Heart left ventricle (tissue), 13 donors: ENCODE data around the gene SPRED3.

Source experiments
- POLR2A ChIP-seq, 2 donors: fragments of 450-650 bp; IDR thresholded peaks; one replicate each; pipeline ENCODE4 v1.6.1; 2017; ENCODE audit warnings: antibody characterized with exemption in 2 of 2, mild to moderate bottlenecking in 2 of 2, moderate library complexity in 2 of 2
- TF ChIP-seq, protein P1 (sequence below), 12 donors: fragments of 200-600 bp; sonication (generic) in 4 of 12; IDR thresholded peaks; one replicate each; pipeline versions ENCODE4 v1.5.0 to v1.8.0; 2018 to 2022; ENCODE audit warnings: antibody characterized with exemption in 12 of 12, mild to moderate bottlenecking in 5 of 12
- donor health status: ischemic (EF 13 %, LVEDD 7.1; RV severe dilation, severe dysfunction).
- donor health status: DM: no; HTN: yes; CAD: no.
- donor health status: DM: no; HTN: no; CAD: no.
- donor health status: ischemic (EF 25% LVEDD 6.9; RV normal size, moderate dysfunction).
- donor health status: ischemic (EF 25% LVEDD 5.7; RV mildly dilated, moderate dysfunction).
- donor health status: ischemic (EF 35%, LVEDD 5.7; RV mildly dilated, moderate dysfunction).
- donor health status: nonischemic (EF 11% LVEDD 7.7; RV severe dilation, severe dysfunction).
- donor health status: DM: yes; HTN: yes; CAD: no.
- donor health status: PGD.
- donor health status: ischemic (EF 29% LVEDD 5.4; RV normal size, mild dysfunction).
- donor health status: nonischemic (EF 23%, LVEDD 6.1; RV moderate dilation, normal function).

- TF ChIP-seq, protein P1, sequence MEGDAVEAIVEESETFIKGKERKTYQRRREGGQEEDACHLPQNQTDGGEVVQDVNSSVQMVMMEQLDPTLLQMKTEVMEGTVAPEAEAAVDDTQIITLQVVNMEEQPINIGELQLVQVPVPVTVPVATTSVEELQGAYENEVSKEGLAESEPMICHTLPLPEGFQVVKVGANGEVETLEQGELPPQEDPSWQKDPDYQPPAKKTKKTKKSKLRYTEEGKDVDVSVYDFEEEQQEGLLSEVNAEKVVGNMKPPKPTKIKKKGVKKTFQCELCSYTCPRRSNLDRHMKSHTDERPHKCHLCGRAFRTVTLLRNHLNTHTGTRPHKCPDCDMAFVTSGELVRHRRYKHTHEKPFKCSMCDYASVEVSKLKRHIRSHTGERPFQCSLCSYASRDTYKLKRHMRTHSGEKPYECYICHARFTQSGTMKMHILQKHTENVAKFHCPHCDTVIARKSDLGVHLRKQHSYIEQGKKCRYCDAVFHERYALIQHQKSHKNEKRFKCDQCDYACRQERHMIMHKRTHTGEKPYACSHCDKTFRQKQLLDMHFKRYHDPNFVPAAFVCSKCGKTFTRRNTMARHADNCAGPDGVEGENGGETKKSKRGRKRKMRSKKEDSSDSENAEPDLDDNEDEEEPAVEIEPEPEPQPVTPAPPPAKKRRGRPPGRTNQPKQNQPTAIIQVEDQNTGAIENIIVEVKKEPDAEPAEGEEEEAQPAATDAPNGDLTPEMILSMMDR (IDR thresholded peaks at IDR 0.05) = no peak
- no peak for TF ChIP-seq POLR2A (IDR thresholded peaks at IDR 0.05)
Observed at GRCh38 chr19:38401148-38401547, 12.7 kb downstream of the SPRED3 start.
